Left ventricle myocardium inferior (tissue), 1 donor: ENCODE results near the gene NDUFAB1. TPM values are rescaled to one million over a fixed set of nuclear protein-coding genes. Genes with fewer than 3 reads are reported as not detected.

Experiments used
- DNase-seq: peaks from one replicate; pipeline ENCODE4 v3.0.0-alpha.2; 2020
- H3K27ac ChIP-seq: fragments of 200-600 bp; replicated peaks from 2 replicates; pipeline ENCODE4 v1.8.0; 2021
- H3K27me3 ChIP-seq: fragments of 200-600 bp; 2 replicates; pipeline ENCODE4 v1.8.0; 2021; ENCODE audit warnings: low read depth
- H3K36me3 ChIP-seq: fragments of 200-600 bp; 2 replicates; pipeline ENCODE4 v1.8.0; 2021
- H3K4me1 ChIP-seq: fragments of 200-600 bp; 2 replicates; pipeline ENCODE4 v1.8.0; 2021
- H3K4me3 ChIP-seq: fragments of 200-600 bp; 2 replicates; pipeline ENCODE4 v1.8.0; 2021; ENCODE audit warnings: mild to moderate bottlenecking, moderate library complexity
- H3K9me3 ChIP-seq: fragments of 200-600 bp; replicated peaks from 2 replicates; pipeline ENCODE4 v1.8.0; 2021
- intact Hi-C: fragments of 100-400 bp; cut with micrococcal nuclease; formaldehyde crosslinking; loops from one replicate; pipeline ENCODE4 v1.11.0; 2022
- total RNA-seq: library from RNA; stranded (reverse); fragmentation: NEBNext Ultra II Directional; extraction: Animal tissue kit (Norgen Biotek cat#: 25700); gene quantifications from one replicate; pipeline ENCODE4 v1.2.1, GENCODE V29; 2021
- TF ChIP-seq, protein P1 (sequence below): fragments of 200-600 bp; IDR thresholded peaks from 2 replicates; pipeline ENCODE4 v1.8.0; 2021; ENCODE audit warnings: antibody characterized with exemption, mild to moderate bottlenecking, borderline replicate concordance
- donor health status: DM: no; HTN: yes; CAD: no; lungs with severe emphysema.

NDUFAB1 gene
- total RNA-seq, 1 donor from 2014 or later = 464 TPM

- no peaks in the 10 kb centered on the region for H3K27me3 ChIP-seq
- intact Hi-C loops = no loop called here
- peak overlapping the region; percentile 93 for H3K27ac ChIP-seq
- peaks cover 41% of the 10 kb centered on the region for H3K36me3 ChIP-seq
- peaks cover 50% of the 10 kb centered on the region for H3K4me1 ChIP-seq
- H3K4me3 ChIP-seq = peak overlapping the region; percentile 95
- DNase-seq = no peak
- no peaks in the 10 kb centered on the region for H3K9me3 ChIP-seq
- TF ChIP-seq, protein P1, sequence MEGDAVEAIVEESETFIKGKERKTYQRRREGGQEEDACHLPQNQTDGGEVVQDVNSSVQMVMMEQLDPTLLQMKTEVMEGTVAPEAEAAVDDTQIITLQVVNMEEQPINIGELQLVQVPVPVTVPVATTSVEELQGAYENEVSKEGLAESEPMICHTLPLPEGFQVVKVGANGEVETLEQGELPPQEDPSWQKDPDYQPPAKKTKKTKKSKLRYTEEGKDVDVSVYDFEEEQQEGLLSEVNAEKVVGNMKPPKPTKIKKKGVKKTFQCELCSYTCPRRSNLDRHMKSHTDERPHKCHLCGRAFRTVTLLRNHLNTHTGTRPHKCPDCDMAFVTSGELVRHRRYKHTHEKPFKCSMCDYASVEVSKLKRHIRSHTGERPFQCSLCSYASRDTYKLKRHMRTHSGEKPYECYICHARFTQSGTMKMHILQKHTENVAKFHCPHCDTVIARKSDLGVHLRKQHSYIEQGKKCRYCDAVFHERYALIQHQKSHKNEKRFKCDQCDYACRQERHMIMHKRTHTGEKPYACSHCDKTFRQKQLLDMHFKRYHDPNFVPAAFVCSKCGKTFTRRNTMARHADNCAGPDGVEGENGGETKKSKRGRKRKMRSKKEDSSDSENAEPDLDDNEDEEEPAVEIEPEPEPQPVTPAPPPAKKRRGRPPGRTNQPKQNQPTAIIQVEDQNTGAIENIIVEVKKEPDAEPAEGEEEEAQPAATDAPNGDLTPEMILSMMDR = no peak
These were observed 38.1 kb downstream of the NDUFAB1 start for GRCh38 chr16:23557779-23558702.

DNA sequence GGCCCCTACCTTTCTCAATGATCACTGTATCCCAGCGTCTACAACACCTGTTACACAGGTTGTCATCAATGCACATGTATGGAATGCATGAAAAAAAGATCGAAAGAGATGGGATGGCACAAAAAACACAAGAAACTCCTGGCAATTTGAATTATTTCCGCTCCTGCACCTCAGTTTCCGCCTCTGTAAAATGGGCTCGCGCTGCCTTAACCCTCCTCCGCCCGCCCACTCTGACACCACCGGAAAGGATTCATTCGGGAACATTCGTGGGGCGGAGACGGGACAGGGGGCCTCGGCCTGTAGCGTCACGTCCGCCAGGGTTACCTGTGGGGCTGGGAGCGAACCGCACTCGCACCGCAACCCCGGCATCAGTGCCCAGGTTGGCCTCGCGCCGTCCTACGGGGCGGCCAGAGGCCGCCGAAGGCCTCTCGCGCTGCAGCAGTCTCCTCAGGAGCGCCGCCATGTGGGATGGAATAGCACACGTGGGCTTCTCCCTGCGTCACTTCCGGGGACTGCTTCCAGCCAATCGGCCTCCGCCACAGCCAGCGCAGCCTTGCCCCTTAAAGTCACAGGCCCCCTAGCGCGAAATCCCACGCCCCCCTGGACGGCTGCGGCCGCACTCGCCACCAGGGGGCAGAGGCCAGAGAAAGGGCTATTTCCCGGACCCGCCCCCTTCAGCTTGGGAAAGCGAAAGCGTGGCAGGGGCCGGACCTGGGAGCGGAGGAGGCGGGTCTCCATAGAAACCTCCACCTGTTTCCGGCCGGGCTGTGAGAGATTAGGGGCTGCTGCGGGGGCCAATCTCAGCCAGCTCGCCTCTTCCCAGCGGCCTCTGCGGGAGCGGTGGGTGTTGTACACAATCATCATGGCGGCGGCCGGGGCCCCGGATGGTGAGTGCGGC, 39.0 kb downstream of the NDUFAB1 start, which contains the start of the genes EARS2 and UBFD1:
TSS of gene EARS2 (minus strand) at position 470 of the 898 bp plus-strand sequence. CDS start at position 463, 7 bp downstream.
TSS of gene UBFD1 (plus strand) at position 847 of the 898 bp plus-strand sequence. CDS start at position 863, 16 bp downstream.
- peak within 1 kb of the TSS; percentile 95 for H3K4me3 ChIP-seq
- peaks cover 40% of the 10 kb centered on the region for H3K36me3 ChIP-seq
- H3K27me3 ChIP-seq = no peaks in the 10 kb centered on the region
- intact Hi-C loops = no loop called here
- TF ChIP-seq, protein P1 = peak; percentile 98
- H3K4me1 ChIP-seq = peaks cover 50% of the 10 kb centered on the region
- DNase-seq = peak; percentile 98
- peak within 1 kb of the TSS; percentile 93 for H3K27ac ChIP-seq
- H3K9me3 ChIP-seq = no peaks in the 10 kb centered on the region

DNA sequence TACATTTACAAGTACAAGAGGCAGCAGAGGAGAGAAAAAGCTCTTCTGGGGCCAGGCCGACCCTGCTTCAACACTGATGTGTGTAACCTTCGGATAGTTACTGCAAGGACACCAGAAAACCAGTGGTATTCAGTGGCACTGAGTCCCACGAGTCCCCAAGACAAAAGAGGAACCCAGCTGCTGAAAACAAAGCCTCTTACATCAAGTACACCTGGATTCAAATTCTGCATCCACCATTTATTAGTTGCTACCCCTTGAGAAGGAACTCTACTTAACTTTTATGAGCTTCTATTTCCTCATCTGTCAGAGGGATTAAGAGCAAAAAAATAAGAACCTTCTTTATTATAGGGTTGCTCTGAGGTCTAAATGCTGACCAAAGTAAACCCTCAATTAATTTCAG, 41.6 kb downstream of the NDUFAB1 start:
- no peak overlapping the region for H3K27ac ChIP-seq
- TF ChIP-seq, protein P1 = no peak
- H3K36me3 ChIP-seq = peaks cover 40% of the 10 kb centered on the region
- H3K27me3 ChIP-seq = no peaks in the 10 kb centered on the region
- intact Hi-C loops = no loop called here
- DNase-seq = no peak
- H3K4me1 ChIP-seq = peaks cover 29% of the 10 kb centered on the region
- no peaks in the 10 kb centered on the region for H3K9me3 ChIP-seq
- H3K4me3 ChIP-seq = no peak overlapping the region

GRCh38 chr16:23552161-23552560, 44.0 kb downstream of the NDUFAB1 start:
- no peak overlapping the region for H3K27ac ChIP-seq
- TF ChIP-seq, protein P1 = no peak
- DNase-seq = no peak
- H3K4me3 ChIP-seq = no peak overlapping the region
- intact Hi-C loops = no loop called here
- H3K9me3 ChIP-seq = no peaks in the 10 kb centered on the region
- H3K4me1 ChIP-seq = peaks cover 9% of the 10 kb centered on the region
- H3K27me3 ChIP-seq = no peaks in the 10 kb centered on the region
- H3K36me3 ChIP-seq = peaks cover 54% of the 10 kb centered on the region

DNA sequence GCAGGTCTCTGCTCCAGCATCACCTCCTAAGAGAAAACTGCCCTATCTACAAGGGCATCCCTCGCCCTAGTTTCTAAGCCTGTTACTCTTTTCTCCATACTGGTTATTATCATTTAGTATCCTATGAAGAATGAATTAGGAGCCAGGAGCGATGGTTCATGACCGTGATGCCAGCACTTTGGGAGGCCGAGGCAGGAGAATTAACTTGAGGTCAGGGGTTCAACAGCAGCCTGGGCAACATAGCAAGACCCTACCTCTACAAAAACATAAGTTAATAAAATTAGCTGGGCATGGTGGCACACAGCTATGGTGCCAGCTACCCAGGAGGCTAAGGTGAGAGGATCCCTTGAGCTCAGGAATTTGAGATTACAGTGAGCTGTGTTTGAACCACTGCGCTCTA, 46.2 kb downstream of the NDUFAB1 start:
- H3K27ac ChIP-seq = no peak overlapping the region
- no peaks in the 10 kb centered on the region for H3K4me1 ChIP-seq
- no peak overlapping the region for H3K4me3 ChIP-seq
- no peaks in the 10 kb centered on the region for H3K27me3 ChIP-seq
- no peak for DNase-seq
- peaks cover 76% of the 10 kb centered on the region for H3K36me3 ChIP-seq
- no peaks in the 10 kb centered on the region for H3K9me3 ChIP-seq
- TF ChIP-seq, protein P1 = no peak
- intact Hi-C loops = no loop called here
